Measurements from ENCODE around the gene ZBTB46.

The ZBTB46 gene

DNA sequence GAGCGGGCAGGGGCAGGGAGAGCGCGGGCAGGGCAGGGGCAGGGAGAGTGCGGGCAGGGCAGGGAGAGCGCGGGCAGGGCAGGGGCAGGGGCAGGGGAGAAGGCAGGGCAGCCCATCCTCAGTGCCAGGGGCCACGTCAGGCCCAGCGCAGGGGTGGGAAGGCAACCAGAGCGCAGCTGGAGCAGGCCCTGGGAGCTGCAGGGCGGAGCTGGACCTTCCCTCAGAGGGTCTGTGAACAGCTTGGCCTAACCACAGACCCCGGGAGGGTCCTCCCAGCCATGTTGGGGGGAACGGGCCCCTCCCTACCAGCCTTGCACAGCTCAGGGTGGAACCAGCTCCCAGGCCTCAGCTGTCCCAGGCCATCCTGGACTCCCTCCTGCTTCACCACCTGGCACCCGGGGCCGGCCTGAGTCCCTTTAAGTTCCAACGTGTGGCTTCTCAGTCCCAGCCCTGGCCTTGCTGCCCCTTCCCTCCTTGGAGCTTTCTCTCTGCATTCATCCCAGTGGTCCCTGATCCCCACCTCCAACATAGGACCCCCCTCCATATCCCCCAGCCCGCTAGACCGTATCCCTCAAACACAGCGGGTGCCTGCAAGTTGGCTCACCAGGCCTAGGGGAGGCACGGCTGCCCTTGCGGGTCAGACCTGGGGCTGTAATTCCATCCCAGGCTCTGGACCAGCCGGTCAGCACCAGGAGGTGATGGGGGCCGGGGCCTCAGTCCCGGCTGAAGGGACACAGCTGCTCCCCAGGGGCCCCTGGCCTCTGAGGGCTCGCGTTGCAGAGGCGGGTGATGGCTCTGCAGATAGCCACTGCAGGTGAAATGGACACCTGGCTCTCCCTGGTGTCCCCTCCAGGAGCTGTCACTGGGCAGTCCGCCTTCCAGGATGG, 5.6 kb upstream of the ZBTB46 start:
- DNase-seq, result no peak

DNA sequence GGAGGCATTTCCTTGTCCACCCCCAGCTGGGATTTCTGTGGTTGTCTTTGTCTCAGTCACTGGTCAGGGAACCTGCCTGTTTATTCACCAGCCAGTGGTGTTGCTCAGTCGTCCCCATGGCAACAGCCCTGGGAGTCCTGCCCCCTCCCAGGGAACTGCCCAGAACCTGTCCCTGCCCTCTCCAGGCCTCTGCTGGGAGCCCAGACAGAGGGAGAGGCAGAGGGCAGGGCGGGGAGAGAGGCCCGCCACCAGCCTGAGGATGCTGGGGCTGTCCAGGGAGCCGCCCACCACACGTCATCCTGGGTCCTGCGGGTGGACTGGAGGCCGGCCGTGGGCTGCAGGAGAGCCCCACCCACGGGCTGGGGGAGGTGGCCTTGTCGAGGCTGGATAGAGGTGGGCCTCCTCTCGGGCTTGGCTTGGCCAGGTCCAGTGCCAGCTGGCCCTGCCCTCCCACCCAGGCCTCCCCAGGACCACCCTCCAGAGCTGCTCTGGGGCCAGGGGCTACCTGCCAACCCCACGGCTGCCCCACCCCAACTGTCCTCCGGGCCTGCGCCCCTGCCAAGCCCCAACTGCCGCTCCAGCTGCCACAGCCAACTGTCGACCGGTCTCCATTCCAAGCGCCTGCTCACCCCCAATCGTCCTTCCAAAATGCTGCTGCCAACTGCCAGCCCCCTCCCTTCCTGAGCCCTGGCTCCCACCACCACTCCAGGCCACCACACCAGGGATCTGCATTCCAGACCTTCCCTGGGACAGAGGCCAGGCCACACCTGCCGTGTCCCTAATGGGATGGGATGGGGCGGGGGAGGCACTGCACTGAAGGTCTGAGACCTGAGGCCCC, 4.2 kb upstream of the ZBTB46 start:
- DNase-seq, result no peak

DNA sequence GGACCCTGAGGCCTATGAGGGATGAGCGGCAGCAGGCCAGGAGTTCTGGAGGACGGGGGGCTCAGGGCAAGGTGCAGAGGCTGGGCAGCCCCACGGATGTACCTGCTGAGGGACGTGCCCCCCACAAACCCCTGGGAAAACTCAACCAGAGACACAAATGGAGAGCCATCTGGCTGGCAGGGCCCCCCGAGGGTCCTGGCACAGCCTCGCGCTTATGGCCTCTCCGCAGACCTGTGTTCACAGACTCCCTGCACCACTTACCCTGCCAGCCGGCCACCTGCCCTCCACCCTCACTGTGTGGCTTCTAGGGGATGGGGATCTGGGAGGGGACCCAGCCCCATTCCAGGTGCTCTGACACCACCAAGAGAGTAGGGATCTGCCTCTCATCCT, 3.4 kb upstream of the ZBTB46 start:
- no peak for DNase-seq

DNA sequence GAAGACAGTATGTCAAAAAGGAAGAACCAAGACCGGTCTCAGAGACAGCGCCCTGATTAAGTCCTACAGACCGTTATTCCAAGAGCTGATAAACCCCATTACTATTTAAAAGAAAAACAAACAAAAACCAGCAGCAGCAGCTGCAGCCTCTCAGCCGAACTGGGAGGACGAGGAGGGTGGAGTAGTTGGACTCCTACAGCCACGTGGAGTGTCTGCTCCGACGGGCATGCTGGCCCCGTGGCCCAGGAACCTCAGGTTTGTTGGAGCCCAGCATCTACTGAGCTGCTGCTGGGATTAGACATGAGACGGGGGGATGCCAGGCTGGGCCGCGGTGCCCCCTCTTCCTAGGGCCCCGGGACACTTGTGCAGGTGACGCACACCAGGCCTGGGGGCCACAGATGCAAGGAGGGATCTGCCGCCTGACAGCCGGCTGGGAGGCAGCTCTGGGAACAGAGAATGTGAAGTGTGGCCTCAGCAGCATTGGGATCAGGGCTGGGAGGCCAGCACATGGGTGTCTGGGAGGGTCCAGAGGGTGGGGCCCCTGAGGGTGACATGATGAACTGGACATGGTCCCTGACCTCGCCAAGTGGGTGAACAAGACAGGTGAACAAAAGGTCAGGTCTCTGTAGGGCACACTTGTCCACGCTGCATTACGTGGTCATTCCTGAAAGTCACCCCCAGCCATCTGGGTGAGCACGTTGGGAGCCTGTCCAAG, 2.9 kb upstream of the ZBTB46 start:
- no peak for DNase-seq

DNA sequence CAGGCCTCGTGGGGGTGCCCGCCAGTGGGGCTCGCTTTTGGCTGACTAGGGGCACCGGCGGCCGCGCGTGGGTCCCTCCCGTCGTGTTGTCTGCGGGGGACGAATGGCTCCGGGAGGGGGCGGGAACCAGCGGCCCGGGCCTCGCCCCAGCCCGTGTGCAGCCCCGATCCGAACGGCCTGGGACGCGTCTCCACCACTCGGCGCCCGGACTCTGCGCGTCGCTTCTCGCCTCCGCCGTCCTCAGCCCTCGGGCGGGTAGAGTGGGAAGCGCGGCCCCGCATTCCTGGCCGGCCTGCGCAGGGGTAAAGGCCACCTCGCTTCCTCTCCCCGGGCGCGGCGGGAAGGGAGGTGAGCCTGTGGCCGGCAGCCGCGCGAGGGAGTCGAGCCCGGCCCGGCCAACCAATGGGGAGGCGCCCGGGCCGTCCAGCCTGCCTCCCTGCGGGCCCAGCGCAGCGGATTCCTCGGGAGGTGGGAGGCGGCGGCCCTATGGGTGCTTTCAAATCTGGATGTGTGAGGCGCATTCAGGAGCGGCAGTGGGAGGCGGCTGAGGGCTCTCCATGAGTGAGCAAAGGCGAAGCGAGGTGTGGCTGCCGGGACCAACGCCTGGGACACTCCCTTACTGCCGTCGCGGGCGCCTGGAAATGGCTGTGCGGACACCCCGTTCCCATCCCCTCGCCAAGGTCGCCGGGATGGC, 1.1 kb upstream of the ZBTB46 start:
- no peak for DNase-seq

DNA sequence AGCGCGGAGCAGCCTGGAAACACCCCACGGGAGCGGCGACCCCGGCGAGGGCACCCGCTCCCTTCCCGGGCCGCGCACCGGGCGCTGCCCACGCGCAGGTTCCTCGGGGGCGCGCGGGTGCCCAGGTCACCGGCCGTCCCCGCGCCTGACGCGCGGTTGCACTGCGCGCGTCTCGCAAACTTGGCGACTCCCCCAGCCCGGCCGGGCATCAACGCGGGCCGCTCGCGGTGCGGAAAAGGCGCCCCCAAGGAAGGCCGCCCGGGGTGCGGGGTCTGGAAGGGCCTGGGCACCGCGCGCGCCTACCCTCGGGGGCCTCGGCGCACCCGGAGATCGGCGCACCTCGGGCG, 555 bp upstream of the ZBTB46 start:
- no peak for DNase-seq

DNA sequence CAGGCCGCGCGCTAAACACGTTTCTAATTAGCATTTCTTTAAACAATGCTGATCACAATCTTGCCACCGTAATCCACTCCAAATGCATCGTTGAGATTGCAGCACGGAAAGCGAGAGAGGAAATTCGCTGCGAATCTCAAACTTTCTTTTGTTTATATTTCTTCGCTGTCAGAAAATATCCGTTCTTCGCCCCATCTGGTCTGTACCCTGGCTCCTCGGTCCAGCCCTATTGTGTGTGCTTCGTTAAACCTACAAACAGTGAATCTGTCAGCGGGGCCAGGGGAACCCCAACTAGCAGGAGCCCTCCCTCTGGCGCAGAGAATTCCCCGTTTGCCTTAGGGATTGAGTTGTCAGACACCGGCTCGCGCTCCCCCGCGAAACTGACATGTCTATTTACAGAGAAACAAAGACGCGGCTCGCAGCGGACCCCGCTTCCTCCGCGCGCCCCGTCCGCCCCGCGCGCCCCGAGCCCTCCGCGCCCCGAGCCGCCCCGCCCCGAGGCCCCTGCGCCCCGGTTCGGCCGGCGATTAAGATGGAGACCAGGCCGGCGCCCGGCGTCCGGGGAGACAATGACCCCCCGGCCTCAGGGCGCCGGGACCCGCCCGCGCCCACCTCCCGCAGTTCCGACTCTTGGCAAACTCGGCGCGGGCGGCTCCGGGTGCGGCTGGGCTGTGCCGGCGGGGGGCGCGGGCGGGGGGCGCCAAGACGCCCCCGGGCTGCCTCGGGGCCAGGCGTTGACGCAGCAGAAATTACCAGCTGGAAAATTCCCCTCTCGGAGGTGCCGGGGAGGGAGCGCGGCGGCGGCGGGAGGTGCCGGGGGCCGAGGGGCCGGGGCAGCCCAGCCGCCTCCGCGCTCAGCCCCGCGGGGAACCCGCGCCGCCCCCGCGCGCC, 874 bp downstream of the ZBTB46 start:
- no peak for DNase-seq

DNA sequence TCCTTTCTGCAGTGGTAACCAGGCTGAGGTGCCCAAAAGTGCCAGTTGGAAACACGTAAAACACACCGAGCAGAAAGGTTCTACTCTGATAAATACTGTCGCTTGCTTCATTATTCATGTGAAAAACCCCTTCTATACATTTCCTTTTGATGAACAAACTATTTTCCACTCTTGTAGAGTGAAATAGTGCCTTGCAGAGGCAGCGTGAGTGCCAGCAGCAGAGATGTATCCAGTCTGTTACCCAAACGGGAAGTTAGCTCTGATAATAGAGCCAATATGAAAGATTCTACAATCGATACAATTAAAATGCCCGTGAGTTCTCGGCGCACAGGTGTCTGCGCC, 1.5 kb downstream of the ZBTB46 start:
- no peak for DNase-seq

DNA sequence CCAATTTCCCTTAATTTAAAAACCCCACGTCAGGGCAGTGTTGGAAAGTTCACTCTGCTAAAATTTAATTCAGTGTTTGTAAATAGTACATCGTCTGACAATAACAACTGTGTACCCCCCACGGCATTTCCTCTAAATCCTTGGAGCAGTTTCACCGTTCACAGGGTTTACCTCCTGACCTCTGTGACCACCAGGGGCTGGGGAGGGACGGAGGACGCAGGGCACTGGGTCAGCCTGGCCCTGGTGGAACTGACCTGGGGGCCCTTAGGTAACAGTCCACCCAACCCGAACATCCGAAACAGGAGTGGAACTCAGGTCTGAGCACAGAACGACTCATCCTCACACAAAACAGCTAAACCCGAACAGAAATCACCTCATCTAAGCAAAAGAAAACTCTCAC, 2.1 kb downstream of the ZBTB46 start:
- DNase-seq, result no peak

DNA sequence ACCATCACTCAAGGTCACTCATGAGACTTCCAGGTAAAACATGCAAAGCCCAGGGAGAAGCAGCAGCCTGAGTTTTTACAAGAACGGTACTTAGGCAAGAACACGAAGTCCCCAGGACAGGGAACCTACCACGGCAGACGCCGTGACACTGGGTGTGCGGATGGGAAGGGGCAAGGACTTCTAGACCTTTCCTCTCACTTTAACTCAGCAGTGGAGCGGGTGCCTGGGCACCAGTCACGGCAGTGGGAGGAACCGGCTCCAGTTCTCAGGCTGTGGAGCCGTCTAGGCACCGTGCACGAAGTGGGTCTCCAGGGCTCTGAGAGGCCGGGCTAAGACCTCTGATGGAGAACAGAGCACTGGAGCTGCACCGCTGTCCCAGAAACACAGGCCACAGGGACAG, 2.5 kb downstream of the ZBTB46 start:
- no peak for DNase-seq

DNA sequence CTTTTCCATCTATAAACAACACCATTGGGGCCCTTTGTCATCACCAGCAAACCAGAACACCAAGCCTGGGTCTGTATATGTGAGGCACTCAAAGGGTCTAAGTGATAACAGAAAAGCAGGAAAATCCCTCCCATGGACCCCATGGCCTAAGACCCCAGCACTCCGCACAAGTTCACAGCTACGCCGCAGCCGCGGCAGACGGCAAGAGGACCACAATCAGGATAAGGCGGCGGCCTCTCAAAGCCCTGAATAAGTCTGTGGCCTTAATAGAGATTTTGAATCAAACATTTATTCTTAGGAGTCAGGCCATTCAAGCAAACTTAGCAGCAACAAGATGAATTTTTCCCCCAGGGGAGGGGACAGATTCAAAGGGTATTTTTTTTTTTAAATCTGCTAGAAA, 2.9 kb downstream of the ZBTB46 start:
- DNase-seq, result no peak

DNA sequence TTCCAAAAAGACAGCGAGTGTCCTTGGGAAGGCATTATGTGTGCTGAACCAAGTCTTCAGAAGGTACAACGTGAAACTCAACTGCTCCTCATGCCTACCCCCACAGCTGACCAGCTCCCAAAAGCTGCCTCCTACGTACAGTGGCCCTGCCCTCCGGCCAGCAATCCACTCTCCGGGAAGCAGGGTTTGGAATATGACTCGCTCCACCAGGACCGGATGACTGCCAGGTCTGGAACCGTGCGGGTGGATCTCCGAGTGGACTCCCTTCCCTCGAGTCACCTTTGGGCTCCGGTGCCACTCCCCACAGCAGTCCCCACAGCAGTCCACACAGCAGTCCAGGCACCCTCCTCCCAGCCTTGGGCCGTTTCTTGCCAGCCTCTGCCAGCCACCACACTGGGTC, 4.3 kb downstream of the ZBTB46 start:
- DNase-seq, result no peak

DNA sequence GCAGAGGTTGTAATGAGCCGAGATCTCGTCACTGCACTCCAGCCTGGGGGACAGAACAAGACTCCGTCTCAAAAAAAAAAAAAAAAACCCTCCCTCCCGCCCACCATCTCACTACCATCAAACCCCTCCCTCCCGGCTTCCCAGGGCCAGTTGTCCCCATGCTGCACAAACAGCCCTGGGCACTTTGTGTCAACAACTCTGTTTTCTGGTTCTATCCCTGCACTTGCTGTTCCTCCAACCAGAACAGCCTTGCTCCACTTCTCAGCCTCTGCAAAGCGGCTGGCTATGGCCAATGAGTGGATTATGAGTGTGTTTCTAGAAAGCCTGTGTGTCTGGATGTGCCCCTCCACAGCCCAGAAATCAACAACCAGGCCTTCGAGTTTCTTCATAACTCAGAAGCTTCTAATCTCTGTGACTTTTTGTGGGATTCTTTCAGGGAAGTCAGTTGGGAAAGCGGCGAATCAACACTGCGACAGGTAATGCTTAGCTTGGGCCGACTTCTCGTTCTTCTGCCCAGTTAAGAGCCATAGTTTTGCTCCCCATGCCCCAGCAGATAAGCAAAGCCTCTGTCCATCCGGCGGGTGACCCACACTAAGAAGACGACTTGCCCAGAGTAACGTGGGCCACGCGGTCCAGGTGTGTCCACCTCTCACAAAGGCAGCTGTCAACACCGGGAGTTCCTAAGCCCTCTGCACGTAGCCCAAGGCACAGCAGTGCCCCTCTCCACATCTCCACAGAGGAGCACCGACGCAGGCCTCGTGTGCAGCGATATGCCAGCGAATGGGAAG, 5.5 kb downstream of the ZBTB46 start:
- DNase-seq, result no peak

DNA sequence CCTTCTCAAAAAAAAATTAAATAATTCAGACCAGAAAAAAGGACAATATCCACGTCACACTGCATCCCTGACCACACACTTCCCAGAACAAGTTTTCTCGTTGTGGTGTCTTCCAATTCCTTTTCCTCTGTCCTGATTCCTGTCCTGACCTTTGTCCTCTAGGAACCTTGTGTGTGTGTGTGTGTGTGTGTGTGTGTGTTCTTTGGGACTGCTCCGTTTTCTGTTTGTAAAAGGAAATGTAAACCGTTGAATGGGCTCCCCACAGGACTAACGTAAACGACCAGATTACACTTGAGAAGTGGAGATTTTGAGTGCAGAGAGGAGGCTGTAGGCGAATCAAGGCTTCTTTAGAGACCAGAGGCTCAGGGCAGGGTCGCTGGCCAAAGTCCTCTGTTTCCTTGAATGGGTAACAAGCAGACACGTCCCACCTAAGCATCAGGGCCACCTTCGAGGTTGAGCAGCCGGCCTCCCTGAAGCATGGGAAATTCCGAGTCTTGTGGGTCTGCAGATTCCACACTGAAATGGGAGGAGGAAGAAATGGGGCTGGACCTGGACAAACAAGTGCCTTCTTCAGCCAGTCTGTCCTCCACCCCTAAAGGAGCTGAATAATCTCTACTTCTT, 7.3 kb downstream of the ZBTB46 start:
- DNase-seq, result no peak

DNA sequence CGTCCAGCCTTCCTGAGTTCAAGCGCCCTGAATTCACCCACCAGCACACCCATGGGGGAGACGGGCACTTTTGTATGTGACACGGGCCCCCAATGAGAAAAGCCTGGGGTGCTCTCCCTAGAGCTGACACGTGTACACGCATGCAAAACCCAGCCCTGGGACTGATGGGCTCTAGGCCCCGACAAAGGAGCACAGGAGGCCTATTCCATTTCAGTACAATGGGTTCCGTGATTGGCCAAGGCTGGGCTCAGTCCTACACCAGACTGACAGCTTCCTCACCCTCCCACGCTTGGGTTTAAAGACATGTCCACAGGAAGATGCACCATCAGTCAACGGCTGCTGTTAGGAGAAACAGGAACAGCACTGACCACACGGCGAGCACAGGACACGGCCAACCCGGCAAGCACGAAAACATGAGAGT, 8.8 kb downstream of the ZBTB46 start:
- no peak for DNase-seq

DNA sequence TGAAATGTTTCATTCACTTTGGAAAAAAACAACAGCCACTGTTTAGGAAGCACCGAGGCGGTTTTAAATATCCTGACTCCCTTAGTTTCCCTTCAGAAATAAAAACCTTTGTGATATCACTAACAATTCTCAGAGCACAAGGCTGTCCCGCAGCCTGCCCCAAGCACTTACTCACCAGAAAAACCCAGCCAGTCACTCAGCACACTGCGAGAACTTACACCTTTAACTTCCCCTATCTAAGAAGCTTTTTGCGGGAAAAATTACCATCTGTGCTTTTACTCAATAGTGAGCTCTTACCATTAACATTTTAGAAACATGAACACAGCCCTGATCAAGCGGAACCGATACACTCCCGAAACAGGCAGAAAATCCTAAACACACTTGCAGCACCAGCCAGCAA, 9.3 kb downstream of the ZBTB46 start:
- DNase-seq, result no peak

DNA sequence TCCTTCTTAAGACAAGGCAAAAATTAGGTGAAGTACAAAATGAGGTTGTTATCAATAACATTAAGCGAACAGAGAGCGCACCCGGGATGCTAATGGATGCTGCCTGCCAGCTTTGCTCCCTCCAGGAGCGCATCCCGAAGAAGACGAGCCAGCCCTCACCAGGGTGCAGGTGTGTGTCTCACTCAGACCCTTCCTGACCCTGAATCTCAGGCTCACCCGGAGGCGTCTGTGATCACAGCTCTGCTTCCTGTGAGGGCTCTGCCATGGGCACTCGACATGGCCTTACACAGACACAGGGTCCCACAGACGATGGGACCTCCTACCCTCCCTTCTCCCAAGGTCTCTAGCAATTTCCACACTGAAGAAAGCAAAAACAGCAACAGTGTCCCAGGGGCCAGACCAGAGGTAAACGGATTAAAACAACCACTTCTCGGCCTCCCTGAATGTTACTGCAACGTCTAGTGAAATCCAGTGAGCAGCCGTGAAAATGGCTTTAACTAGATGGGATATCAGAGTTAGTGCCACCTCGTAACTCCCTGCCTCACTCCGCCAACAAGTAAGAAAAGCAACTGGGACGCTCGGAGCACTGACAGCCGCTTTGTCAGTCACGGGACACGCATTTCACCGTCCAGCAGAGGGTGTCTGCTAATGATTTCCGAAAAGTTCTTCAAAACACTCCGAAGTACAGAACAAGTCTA, 11.7 kb downstream of the ZBTB46 start:
- DNase-seq, result no peak

DNA sequence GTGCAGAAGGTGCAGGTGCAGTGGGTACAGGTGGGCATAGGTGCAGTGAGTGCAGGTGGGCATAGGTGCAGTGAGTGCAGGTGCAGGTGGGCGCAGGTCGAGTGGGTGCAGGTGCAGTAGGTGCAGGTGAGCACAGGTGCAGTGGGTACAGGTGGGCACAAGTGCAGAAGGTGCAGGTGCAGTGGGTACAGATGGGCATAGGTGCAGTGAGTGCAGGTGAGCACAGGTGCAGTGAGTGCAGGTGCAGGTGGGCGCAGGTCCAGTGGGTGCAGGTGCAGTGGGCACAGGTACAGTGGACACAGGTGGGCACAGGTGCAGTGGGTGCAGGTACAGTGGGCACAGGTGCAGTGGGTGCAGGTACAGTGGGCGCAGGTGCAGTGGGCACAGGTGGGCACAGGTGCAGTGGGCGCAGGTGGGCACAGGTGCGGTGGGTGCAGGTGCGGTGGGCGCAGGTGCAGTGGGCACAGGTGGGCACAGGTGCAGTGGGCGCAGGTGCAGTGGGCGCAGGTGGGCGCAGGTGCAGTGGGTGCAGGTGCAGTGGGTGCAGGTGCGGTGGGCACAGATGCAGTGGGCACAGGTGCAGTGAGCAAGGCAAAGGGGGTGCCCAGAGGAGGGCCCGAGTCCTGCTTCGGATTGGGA, 15.3 kb downstream of the ZBTB46 start:
- DNase-seq, result no peak

DNA sequence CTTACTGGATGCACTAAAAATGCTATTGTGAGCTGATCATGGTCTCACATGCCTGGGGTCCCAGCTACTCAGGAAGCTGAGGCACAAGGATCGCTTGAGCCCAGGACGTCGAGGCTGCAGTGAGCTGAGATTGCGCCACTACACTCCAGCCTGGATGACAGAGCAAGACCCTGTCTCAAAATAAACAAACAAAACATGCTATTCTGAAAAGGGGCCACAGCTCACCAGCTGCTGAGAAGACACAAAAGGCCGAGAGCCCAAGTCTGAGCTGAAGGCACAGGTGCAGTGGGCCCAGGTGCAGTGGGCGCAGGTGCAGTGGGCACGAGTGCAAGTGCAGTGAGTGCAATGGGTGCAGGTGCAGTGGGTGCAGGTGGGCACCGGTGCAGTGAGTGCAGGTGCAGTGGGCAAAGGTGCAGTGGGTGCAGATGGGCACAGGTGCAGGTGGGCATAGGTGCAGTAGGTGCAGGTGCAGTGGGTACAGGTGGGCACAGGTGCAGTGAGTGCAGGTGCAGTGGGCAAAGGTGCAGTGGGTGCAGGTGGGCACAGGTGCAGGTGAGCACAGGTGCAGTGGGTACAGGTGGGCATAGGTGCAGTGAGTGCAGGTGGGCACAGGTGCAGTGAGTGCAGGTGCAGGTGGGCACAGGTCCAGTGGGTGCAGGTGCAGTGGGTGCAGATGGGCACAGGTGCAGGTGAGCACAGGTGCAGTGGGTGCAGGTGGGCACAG, 16.0 kb downstream of the ZBTB46 start:
- no peak for DNase-seq

All from activated CD4-positive, alpha-beta T cell treated with anti-CD3 and anti-CD28 coated beads, Interleukin-10, Interleukin-2, amounts not matched to agents 100 ng/mL and 50 ng/mL, durations not matched to agents 16 hours and 8 hours (primary cell).